Measurements from ENCODE around the gene TMEM225B.

TMEM225B gene

DNA sequence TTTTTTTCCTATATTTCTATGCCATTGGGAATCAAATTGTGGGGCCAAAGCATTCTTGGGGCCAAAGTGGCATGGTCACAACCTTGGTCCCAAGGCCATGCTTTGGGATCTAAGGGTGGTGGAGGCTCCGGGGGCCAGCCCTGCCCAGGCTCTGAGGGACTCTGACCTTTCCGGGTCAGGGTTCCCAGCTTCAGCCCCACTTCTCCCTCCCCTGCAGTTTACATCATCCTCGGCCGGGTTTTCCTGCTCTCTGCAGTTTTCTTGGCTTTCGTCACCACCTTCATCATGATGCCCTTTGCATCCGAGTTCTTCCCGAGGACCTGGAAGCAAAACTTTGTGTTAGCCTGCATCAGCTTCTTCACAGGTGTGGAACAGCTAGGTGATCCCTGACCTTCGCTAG lies 8.5 kb downstream of the TMEM225B start:
- H3K27me3 ChIP-seq, result no peaks in the 10 kb centered on the region
- H3K9ac ChIP-seq, result no peak overlapping the region
- TF ChIP-seq Cebpa-rat (IDR thresholded peaks at IDR 0.05), result no peak
- H4K20me1 ChIP-seq, result no peaks in the 10 kb centered on the region
- H3K36me3 ChIP-seq, result no peaks in the 10 kb centered on the region
- H3K4me3 ChIP-seq, result no peak overlapping the region
- no peaks in the 10 kb centered on the region for H3K4me1 ChIP-seq
- no peak overlapping the region for H3K27ac ChIP-seq
- H3K9me3 ChIP-seq, result no peaks in the 10 kb centered on the region
- H3K4me2 ChIP-seq, result no peak overlapping the region

DNA sequence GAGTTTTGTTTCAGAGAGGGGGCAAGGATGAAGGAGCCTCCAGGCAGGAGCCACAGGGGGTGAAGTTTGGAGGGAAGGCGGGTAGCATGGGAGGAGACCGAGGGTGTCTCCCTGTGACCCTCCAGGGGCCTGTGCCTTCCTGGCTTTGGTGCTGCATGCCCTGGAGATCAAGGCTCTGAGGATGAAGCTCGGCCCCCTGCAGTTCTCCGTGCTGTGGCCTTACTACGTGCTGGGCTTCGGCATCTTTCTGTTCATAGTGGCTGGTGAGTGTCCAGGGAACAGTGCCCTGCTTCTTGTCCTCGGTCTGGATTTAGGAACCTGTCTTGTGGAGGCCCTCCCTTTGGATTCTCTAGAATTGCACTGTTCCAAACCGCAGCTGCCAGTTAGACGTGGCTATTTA lies 9.5 kb downstream of the TMEM225B start:
- no peak overlapping the region for H3K27ac ChIP-seq
- H3K27me3 ChIP-seq, result no peaks in the 10 kb centered on the region
- no peaks in the 10 kb centered on the region for H4K20me1 ChIP-seq
- H3K4me2 ChIP-seq, result no peak overlapping the region
- H3K9me3 ChIP-seq, result no peaks in the 10 kb centered on the region
- H3K4me3 ChIP-seq, result no peak overlapping the region
- no peaks in the 10 kb centered on the region for H3K4me1 ChIP-seq
- no peaks in the 10 kb centered on the region for H3K36me3 ChIP-seq
- H3K9ac ChIP-seq, result no peak overlapping the region
- no peak for TF ChIP-seq Cebpa-rat (IDR thresholded peaks at IDR 0.05)

GRCh38 chr7:99614495-99614894 lies 16.4 kb downstream of the TMEM225B start:
- Histone ChIP-seq H3K9me3 (no peaks in the 10 kb centered on the region), H3K4me2 (no peak overlapping the region), H4K20me1 (no peaks in the 10 kb centered on the region), H3K9ac (no peak overlapping the region), H3K27ac (no peak overlapping the region), H3K4me1 (peaks cover 19% of the 10 kb centered on the region), H3K27me3 (no peaks in the 10 kb centered on the region), H3K36me3 (peaks cover 12% of the 10 kb centered on the region), H3K4me3 (no peak overlapping the region)
- no peak for TF ChIP-seq Cebpa-rat (IDR thresholded peaks at IDR 0.05)

DNA sequence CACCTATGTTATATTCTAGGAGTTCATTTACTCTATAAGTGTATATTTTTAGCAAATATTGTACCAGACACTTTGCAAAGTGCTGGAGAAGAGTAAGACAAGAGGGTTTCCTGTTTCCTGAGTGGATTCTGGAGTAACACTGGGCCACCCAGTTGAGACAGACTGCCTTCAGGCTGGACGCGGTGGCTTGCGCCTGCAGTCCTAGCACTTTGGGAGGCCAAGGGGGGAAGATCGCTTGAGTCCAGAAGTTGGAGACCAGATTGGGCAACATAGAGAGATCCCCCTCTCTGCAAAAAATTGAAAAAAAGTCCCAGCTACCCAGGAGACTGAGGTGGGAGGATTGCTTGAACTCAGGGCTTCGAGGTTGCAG lies 17.9 kb downstream of the TMEM225B start:
- Histone ChIP-seq H3K4me2 (peak overlapping the region; percentile 93), H4K20me1 (0 out of 2 replicates have a peak, but pooled peaks cover 7% of the 10 kb centered on the region), H3K27ac (no peak overlapping the region), H3K9ac (no peak overlapping the region), H3K4me3 (peak overlapping the region; percentile 99), H3K36me3 (peaks cover 27% of the 10 kb centered on the region), H3K27me3 (no peaks in the 10 kb centered on the region), H3K9me3 (no peaks in the 10 kb centered on the region), H3K4me1 (peaks cover 19% of the 10 kb centered on the region)
- TF ChIP-seq Cebpa-rat (IDR thresholded peaks at IDR 0.05), result no peak

GRCh38 chr7:99616359-99617191 lies 18.5 kb downstream of the TMEM225B start, which contains the start of gene ZSCAN25:
Gene ZSCAN25, plus strand, starts transcription at chr7:99616946. Its CDS starts 2,661 bp downstream, at chr7:99619607.
- Histone ChIP-seq H4K20me1 (0 out of 2 replicates have a peak, but pooled peaks cover 13% of the 10 kb centered on the region), H3K36me3 (peaks cover 33% of the 10 kb centered on the region), H3K4me1 (peaks cover 19% of the 10 kb centered on the region), H3K4me2 (peak within 1 kb of the TSS; percentile 93), H3K4me3 (peak within 1 kb of the TSS; percentile 99), H3K27ac (peak within 1 kb of the TSS; percentile 92), H3K9ac (peak within 1 kb of the TSS; percentile 95), H3K27me3 (no peaks in the 10 kb centered on the region), H3K9me3 (no peaks in the 10 kb centered on the region)
- no peak for TF ChIP-seq Cebpa-rat (IDR thresholded peaks at IDR 0.05)

- Histone ChIP-seq H3K4me1 (peaks cover 19% of the 10 kb centered on the region), H3K9me3 (no peaks in the 10 kb centered on the region), H3K27me3 (no peaks in the 10 kb centered on the region), H3K36me3 (peaks cover 40% of the 10 kb centered on the region), H3K4me3 (peak overlapping the region; percentile 99), H3K9ac (peak overlapping the region; percentile 95), H3K4me2 (peak overlapping the region; percentile 93), H3K27ac (peak overlapping the region; percentile 92), H4K20me1 (0 out of 2 replicates have a peak, but pooled peaks cover 14% of the 10 kb centered on the region)
- no peak for TF ChIP-seq Cebpa-rat (IDR thresholded peaks at IDR 0.05)
Measured at GRCh38 chr7:99617192-99617781, 19.2 kb downstream of the TMEM225B start.

DNA sequence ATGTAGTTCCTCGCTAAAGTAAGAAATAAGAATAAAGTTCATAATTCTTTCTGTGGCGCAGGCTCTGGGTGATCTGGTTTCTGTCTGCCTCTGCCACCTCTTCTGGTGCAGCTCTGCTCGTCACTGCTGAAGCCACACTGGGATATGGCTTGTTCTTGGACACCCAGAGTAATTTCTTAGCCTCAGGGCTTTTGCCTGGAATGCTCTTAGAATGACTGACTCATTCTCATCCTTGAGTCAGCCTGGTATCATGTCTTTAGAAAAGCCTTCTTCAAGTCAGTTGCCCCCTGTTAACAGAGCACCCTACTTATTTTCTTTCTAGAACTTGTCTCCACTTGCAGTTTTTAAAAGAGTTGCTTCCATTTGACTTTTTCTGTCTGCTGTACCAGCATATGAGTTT lies 20.7 kb downstream of the TMEM225B start:
- H3K4me2 ChIP-seq, result no peak overlapping the region
- H3K36me3 ChIP-seq, result peaks cover 55% of the 10 kb centered on the region
- H3K4me1 ChIP-seq, result peaks cover 19% of the 10 kb centered on the region
- H3K4me3 ChIP-seq, result no peak overlapping the region
- 0 out of 2 replicates have a peak, but pooled peaks cover 21% of the 10 kb centered on the region for H4K20me1 ChIP-seq
- H3K27me3 ChIP-seq, result no peaks in the 10 kb centered on the region
- no peak for TF ChIP-seq Cebpa-rat (IDR thresholded peaks at IDR 0.05)
- no peak overlapping the region for H3K27ac ChIP-seq
- H3K9ac ChIP-seq, result no peak overlapping the region
- no peaks in the 10 kb centered on the region for H3K9me3 ChIP-seq

- Histone ChIP-seq H3K9me3 (no peaks in the 10 kb centered on the region), H4K20me1 (0 out of 2 replicates have a peak, but pooled peaks cover 30% of the 10 kb centered on the region), H3K4me3 (no peak overlapping the region), H3K9ac (no peak overlapping the region), H3K36me3 (peaks cover 64% of the 10 kb centered on the region), H3K4me2 (no peak overlapping the region), H3K27me3 (no peaks in the 10 kb centered on the region), H3K4me1 (peaks cover 19% of the 10 kb centered on the region), H3K27ac (no peak overlapping the region)
- no peak for TF ChIP-seq Cebpa-rat (IDR thresholded peaks at IDR 0.05)
Measured at GRCh38 chr7:99619571-99620130, 21.6 kb downstream of the TMEM225B start.

DNA sequence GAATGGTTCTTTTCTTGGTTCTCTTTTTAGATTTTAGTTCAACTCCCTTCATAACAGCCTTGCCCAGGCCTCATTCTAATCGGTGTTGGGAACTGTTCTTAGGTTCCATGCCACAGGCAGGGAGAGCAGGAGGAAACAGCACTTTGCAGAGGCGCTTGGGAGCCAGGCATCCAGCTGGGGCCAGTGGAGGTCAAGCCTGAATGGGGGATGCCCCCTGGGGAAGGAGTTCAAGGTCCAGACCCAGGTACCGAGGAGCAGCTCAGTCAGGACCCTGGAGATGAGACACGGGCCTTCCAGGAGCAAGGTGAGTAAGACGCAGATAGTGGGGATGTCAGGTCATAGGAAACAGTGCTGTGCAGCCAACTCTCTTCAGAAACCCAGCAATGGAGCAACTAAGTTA lies 23.2 kb downstream of the TMEM225B start:
- H3K4me1 ChIP-seq, result peaks cover 16% of the 10 kb centered on the region
- TF ChIP-seq Cebpa-rat (IDR thresholded peaks at IDR 0.05), result no peak

DNA sequence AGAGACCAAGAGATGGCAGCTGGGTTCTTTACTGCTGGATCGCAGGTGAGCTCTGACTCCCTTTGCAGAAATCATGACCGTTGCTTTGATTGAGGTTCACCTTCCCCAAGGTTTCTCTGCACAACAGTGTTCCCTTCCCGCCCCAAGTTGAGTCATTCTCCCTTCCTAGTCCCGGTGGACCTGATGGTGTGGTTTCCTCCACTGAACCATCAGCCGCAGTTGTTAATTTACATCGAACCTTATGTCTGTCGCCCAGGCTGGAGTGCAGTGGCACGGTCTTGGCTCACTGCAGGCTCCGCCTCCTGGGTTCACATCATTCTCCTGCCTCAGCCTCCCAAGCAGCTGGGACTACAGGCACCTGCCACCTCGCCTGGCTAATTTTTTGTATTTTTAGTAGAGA lies 24.5 kb downstream of the TMEM225B start:
- no peak overlapping the region for H3K4me2 ChIP-seq
- H3K4me3 ChIP-seq, result no peak overlapping the region
- peaks cover 54% of the 10 kb centered on the region for H4K20me1 ChIP-seq
- H3K9ac ChIP-seq, result no peak overlapping the region
- H3K9me3 ChIP-seq, result no peaks in the 10 kb centered on the region
- TF ChIP-seq Cebpa-rat (IDR thresholded peaks at IDR 0.05), result no peak
- peaks cover 93% of the 10 kb centered on the region for H3K36me3 ChIP-seq
- H3K27ac ChIP-seq, result no peak overlapping the region
- H3K27me3 ChIP-seq, result no peaks in the 10 kb centered on the region
- H3K4me1 ChIP-seq, result peaks cover 8% of the 10 kb centered on the region

More for the DNA sequence above, 23.2 kb downstream of the TMEM225B start:
- Histone ChIP-seq H4K20me1 (peaks cover 44% of the 10 kb centered on the region), H3K36me3 (peaks cover 80% of the 10 kb centered on the region), H3K27ac (no peak overlapping the region), H3K9ac (0 out of 2 replicates have a peak overlapping the region, but pooled peaks have one; percentile 16), H3K4me3 (no peak overlapping the region), H3K9me3 (no peaks in the 10 kb centered on the region), H3K4me2 (no peak overlapping the region), H3K27me3 (no peaks in the 10 kb centered on the region)
